Heart right ventricle (tissue), 16 donors: ENCODE data around the gene AP5B1. TPM values are rescaled to one million over a fixed set of nuclear protein-coding genes. Genes with fewer than 3 reads are reported as not detected.

Source experiments
- ATAC-seq, 8 donors: fragments of 200-7000 bp; cut with Tn5 transposase; one replicate each; pipeline ENCODE4 v1.9.1; 2020; ENCODE audit warnings: mild to moderate bottlenecking in 8 of 8, moderate library complexity in 8 of 8, moderate number of reproducible peaks in 1 of 8
- DNase-seq, 2 donors: peaks; one replicate each; pipeline ENCODE4 v3.0.0-alpha.2; 2020
- H3K27ac ChIP-seq, 10 donors: fragments of 200-600 bp; sonication (generic) in 2 of 10; one replicate each; pipeline versions ENCODE4 v1.5.0 to v1.8.0; 2020 to 2022; ENCODE audit warnings: mild to moderate bottlenecking in 3 of 10
- H3K27me3 ChIP-seq, 7 donors: fragments of 200-600 bp; one replicate each; pipeline ENCODE4 v1.8.0; 2021 to 2022; ENCODE audit warnings: mild to moderate bottlenecking in 2 of 7
- H3K36me3 ChIP-seq, 9 donors: fragments of 200-600 bp; sonication (generic) in 1 of 9; one replicate each; pipeline versions ENCODE4 v1.5.0 to v1.8.0; 2020 to 2022; ENCODE audit warnings: mild to moderate bottlenecking in 2 of 9
- H3K4me1 ChIP-seq, 9 donors: fragments of 200-600 bp; sonication (generic) in 1 of 9; one replicate each; pipeline versions ENCODE4 v1.5.0 to v1.8.0; 2020 to 2022; ENCODE audit warnings: mild to moderate bottlenecking in 4 of 9
- H3K4me3 ChIP-seq, 10 donors: fragments of 200-600 bp; sonication (generic) in 2 of 10; one replicate each; pipeline versions ENCODE4 v1.5.0 to v1.8.0; 2020 to 2022; ENCODE audit warnings: mild to moderate bottlenecking in 7 of 10, moderate library complexity in 2 of 10
- H3K9me3 ChIP-seq, 11 donors: fragments of 200-600 bp in 10 of 11; sonication (generic) in 2 of 11; one replicate each; pipeline versions ENCODE4 v1.5.0 to v1.8.0; 2013 to 2022; ENCODE audit warnings: mild to moderate bottlenecking in 2 of 11, control low read depth in 1 of 11, moderate library complexity in 1 of 11
- CTCF ChIP-seq, 9 donors: fragments of 200-600 bp; sonication (generic) in 2 of 9; IDR thresholded peaks; one replicate each; pipeline versions ENCODE4 v1.5.0 to v1.8.0; 2021 to 2022; ENCODE audit warnings: antibody characterized with exemption in 9 of 9, mild to moderate bottlenecking in 5 of 9, moderate library complexity in 1 of 9
- WGBS, 2 donors: extraction: QIAGEN DNeasy Blood & Tissue Kit; methylation state at CpG; one replicate each; pipeline ENCODE4 v1.1.7; 2013; ENCODE audit warnings: inconsistent platforms in 1 of 2; 5-methylcytosine and 5-hydroxymethylcytosine counted together
- intact Hi-C, 10 donors: fragments of 100-400 bp; cut with DNase I; formaldehyde crosslinking; loops; one replicate each; pipeline versions ENCODE4 v1.11.1 to v1.14.2; 2022
- polyA plus RNA-seq, 2 donors: library from polyadenylated mRNA; stranded (reverse); fragments of 200-250 nt; gene quantifications; one replicate each; pipeline ENCODE4 v1.2.3, GENCODE V29; 2013
- total RNA-seq, 10 donors: library from RNA; stranded (reverse); fragmentation: NEBNext Ultra II Directional in 3 of 10; extraction: Animal tissue kit (Norgen Biotek cat#: 25700) in 3 of 10; gene quantifications; one replicate each; pipeline versions ENCODE4 v1.2.1 to v1.2.4, GENCODE V29; 2021 to 2023
- donor health status: Arrhythmogenic right ventricular cardiomyopathy.
- donor health status: ischemic (EF 13 %, LVEDD 7.1; RV severe dilation, severe dysfunction).
- donor health status: healthy with polysubstance abuse.
- donor health status: DM: no; HTN: yes; CAD: no.
- donor health status: DM: no; HTN: no; CAD: no.
- donor health status: ischemic (EF 25% LVEDD 6.9; RV normal size, moderate dysfunction).
- donor health status: ischemic (EF 25% LVEDD 5.7; RV mildly dilated, moderate dysfunction).
- donor health status: healthy.
- donor health status: DM: yes; HTN: yes; CAD: no.
- donor health status: Ischemic cardiomyopathy.
- donor health status: ischemic (EF 35%, LVEDD 5.7; RV mildly dilated, moderate dysfunction).
- donor health status: nonischemic (EF 11% LVEDD 7.7; RV severe dilation, severe dysfunction).
- donor health status: DM: yes; HTN: yes; CAD: no.
- donor health status: PGD.
- donor health status: ischemic (EF 29% LVEDD 5.4; RV normal size, mild dysfunction).
- donor health status: nonischemic (EF 23%, LVEDD 6.1; RV moderate dilation, normal function).

AP5B1 gene
- total and polyA plus RNA-seq, 12 donors, result 5.0 to 12.8 (median 6.9) TPM

DNA sequence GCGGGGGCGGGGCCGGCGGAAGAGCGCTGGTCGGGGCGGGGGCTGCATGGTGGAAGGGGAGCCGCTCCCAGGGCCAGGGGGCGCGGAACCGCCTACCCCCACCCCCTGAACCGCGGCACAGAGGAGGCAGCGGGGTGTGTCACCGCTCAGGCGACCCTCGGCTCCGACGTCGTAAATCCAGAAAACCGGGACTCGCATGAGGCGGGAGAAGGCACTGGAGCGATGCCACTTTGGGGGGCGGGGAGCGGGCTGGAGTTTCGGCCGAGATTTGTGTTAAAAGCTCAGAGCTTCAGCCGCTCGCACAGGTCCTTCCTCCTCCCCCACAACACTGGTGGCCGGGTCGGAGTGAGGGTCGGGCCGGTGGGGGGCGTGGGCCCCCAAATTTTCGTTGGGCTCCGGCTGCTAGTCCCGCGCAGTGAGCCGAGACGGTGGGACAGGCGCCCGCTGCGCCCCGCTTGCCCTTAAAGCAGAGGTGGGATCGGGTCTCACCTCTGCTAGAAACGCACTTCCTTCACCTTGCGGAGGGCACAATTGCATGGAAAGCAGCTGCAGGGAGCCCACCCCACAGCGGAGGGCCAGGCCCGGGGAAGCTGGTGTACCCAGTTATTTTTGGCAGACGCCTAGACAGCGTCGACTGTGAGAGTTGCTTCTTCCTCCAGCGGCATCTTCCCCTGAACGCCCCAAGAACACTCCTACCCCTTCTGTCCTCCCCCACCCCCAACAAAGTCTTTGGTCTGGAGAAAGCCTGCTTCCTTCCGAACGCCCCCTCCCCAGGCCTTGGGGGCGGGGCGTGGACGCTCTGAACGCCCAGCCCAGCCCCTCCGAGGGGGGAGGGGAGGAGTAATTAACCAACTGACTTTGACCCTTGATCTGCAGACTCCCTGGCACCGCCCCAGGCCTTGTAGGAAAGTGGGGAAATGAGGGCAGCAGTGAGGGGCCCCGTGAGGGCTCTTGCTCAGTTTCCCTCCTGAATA, 7.2 kb upstream of the AP5B1 start:
- Histone ChIP-seq H3K4me1 (peaks cover 7 to 34% (median 20%) of the 10 kb centered on the region in 9 donors), H3K4me3 (peak overlapping the region in 6 of 10 donors; percentile 3 to 31 (median 6)), H3K36me3 (no peaks in the 10 kb centered on the region), H3K9me3 (no peaks in the 10 kb centered on the region), H3K27me3 (peaks cover 25 to 67% (median 55%) of the 10 kb centered on the region in 7 donors), H3K27ac (no peak overlapping the region)
- intact Hi-C loops, result no loop called here
- no peak for ATAC-seq
- TF ChIP-seq CTCF (IDR thresholded peaks at IDR 0.05), result no peak
- DNase-seq, result no peak
- WGBS, 2 donors, result 2 to 4% methylated on average over 63 to 64 of the region's 64 CpGs

- intact Hi-C loops, result no loop called here
- 1% methylated on average over 88 to 112 of the region's 112 CpGs for WGBS, 2 donors
- no peaks in the 10 kb centered on the region for H3K9me3 ChIP-seq
- DNase-seq (no peak), ATAC-seq (no peak)
- H3K27ac ChIP-seq, result no peak within 1 kb of the TSS
- peak within 1 kb of the TSS in 7 of 10 donors; percentile 17 to 40 (median 34) for H3K4me3 ChIP-seq
- H3K27me3 ChIP-seq, result peaks cover 25 to 63% (median 50%) of the 10 kb centered on the region in 7 donors
- H3K36me3 ChIP-seq, result no peaks in the 10 kb centered on the region
- no peak for TF ChIP-seq CTCF (IDR thresholded peaks at IDR 0.05)
- peaks cover 7 to 32% (median 20%) of the 10 kb centered on the region in 9 donors for H3K4me1 ChIP-seq
Measured at GRCh38 chr11:65786786-65787636, 6.2 kb upstream of the AP5B1 start, which contains the start of gene OVOL1. Gene OVOL1 (plus strand): TSS chr11:65787063. CDS start chr11:65787374, 311 bp downstream.

DNA sequence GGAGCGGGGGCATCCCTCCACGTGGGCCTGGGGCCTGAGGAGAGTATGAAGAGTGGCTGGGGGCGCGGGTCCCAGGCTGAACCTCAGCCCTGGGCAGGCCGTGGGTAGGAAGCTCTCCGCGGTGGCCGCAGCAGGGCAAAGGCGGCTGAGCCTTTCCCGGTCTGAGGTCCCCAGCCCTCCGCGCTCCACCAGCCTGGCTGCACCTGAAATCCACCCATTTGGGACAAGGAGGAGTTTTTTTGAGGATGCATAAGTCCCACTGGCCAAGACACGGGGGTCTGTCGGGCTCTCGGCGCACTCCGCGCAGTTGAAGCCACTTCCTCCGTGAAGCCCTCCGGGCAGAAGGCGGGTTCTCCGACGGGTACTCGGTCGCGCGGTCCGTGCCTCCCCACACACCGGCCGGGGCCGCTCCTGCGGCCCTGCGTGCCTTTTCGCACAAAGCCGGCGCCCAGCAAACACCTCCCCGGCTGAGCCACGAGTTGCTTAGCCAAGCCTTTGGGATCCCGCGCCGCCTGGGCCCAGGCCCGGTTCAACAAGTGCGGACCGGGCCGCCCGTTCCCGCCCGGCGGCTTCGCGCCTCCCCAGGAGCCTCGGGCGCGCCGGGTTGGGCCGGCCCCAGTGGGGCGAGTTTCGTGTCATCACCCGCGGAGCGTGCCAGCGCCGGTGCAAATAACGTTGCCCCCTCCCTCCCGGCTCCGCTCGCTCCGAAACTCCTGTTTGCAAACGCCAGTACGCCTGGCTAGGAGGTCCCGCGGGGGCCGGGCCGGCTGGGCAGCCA, 5.4 kb upstream of the AP5B1 start:
- WGBS, 2 donors, result 9% methylated on average over 70 to 74 of the region's 74 CpGs
- H3K36me3 ChIP-seq, result no peaks in the 10 kb centered on the region
- H3K27me3 ChIP-seq, result peaks cover 25 to 61% (median 48%) of the 10 kb centered on the region in 7 donors
- no peaks in the 10 kb centered on the region for H3K9me3 ChIP-seq
- ATAC-seq (no peak), DNase-seq (no peak)
- intact Hi-C loops, result no loop called here
- no peak overlapping the region for H3K27ac ChIP-seq
- no peak for TF ChIP-seq CTCF (IDR thresholded peaks at IDR 0.05)
- peaks cover 9 to 30% (median 25%) of the 10 kb centered on the region in 9 donors for H3K4me1 ChIP-seq
- peak overlapping the region in 6 of 10 donors; percentile 17 to 40 (median 21) for H3K4me3 ChIP-seq
